Adrenal gland (tissue), 12 donors: Measurements from ENCODE around the gene PI4KB. TPM values are rescaled to one million over a fixed set of nuclear protein-coding genes. Genes with fewer than 3 reads are reported as not detected.

Source experiments
- DNase-seq, 7 donors: peaks; one replicate each; pipeline ENCODE4 v3.0.0-alpha.2; 2019 to 2020
- H3K27ac ChIP-seq, 5 donors: fragments of 200-600 bp; sonication (generic) in 4 of 5; 1 replicate in 3 of 5; 2 replicates in 2 of 5; pipeline versions ENCODE4 v1.5.1 to v1.8.0; 2016 to 2020; ENCODE audit warnings: mild to moderate bottlenecking in 1 of 5
- H3K27me3 ChIP-seq: fragments of 200-600 bp; 2 replicates; pipeline ENCODE4 v1.8.0; 2021
- H3K36me3 ChIP-seq, 2 donors: fragments of 200-600 bp; replicated peaks in 1 of 2; 1 replicate in 1 of 2; 2 replicates in 1 of 2; pipeline versions ENCODE4 v1.5.1 to v1.8.0; 2018 to 2022
- H3K4me1 ChIP-seq, 2 donors: fragments of 200-600 bp; replicated peaks in 1 of 2; 1 replicate in 1 of 2; 2 replicates in 1 of 2; pipeline versions ENCODE4 v1.5.1 to v1.8.0; 2018 to 2021
- H3K4me3 ChIP-seq, 4 donors: fragments of 200-600 bp; sonication (generic) in 3 of 4; one replicate each; pipeline ENCODE4 v1.5.1; 2016 to 2018
- H3K9me3 ChIP-seq, 3 donors: fragments of 200-600 bp; sonication (generic) in 1 of 3; replicated peaks in 1 of 3; 1 replicate in 2 of 3; 2 replicates in 1 of 3; pipeline versions ENCODE4 v1.5.1 to v1.8.0; 2016 to 2021
- POLR2A ChIP-seq, 2 donors: fragments of 450-650 bp; IDR thresholded peaks; one replicate each; pipeline ENCODE4 v1.6.1; 2017; ENCODE audit warnings: antibody characterized with exemption in 2 of 2, mild to moderate bottlenecking in 2 of 2, moderate library complexity in 1 of 2
- WGBS, 4 donors: extraction: QIAGEN DNeasy Blood & Tissue Kit in 2 of 4; methylation state at CpG; one replicate each; pipeline versions ENCODE4 v1.1.5 to v1.1.7; 2013 to 2017; 5-methylcytosine and 5-hydroxymethylcytosine counted together
- intact Hi-C, 2 donors: fragments of 100-400 bp; cut with DNase I; formaldehyde crosslinking; loops; one replicate each; pipeline versions ENCODE4 v1.14.1 to v1.15.0; 2022 to 2023
- polyA plus RNA-seq, 3 donors: library from polyadenylated mRNA; stranded (reverse); fragments of 200-250 nt in 2 of 3; fragments of 350-450 nt in 1 of 3; fragmentation: Illumina TruSeq in 1 of 3; extraction: RNeasy Lipid Tissue Mini Kit (QIAGEN cat#74804) in 1 of 3; gene quantifications; one replicate each; pipeline ENCODE4 v1.2.3, GENCODE V29; 2013 to 2014
- total RNA-seq, 9 donors: library from RNA; depleted of rRNA in 4 of 9; stranded (reverse); fragments of >200 nt in 4 of 9; fragments of 120-200 nt in 1 of 9; fragmentation: NEBNext Ultra II Directional in 1 of 9; extraction: Animal tissue kit (Norgen Biotek cat#: 25700) in 1 of 9; gene quantifications; one replicate each; pipeline versions ENCODE4 v1.1.0 to v1.2.4, GENCODE V29; 2013 to 2023
- TF ChIP-seq, protein P1 (sequence below), 6 experiments: fragments of 450-650 bp in 4 of 6; fragments of 200-600 bp in 2 of 6; sonication (generic) in 1 of 6; IDR thresholded peaks; 1 replicate in 5 of 6; 2 replicates in 1 of 6; pipeline versions ENCODE4 v1.5.1 to v1.8.0; 2016 to 2021; ENCODE audit warnings: antibody characterized with exemption in 6 of 6, mild to moderate bottlenecking in 2 of 6, moderate library complexity in 1 of 6
- donor health status: healthy with polysubstance abuse.
- donor health status: Bipolar disorder and iron deficiency.
- donor health status: DM: yes; HTN: yes; CAD: no.
- donor health status: DM: no; HTN: no; CAD: no.
- donor health status: DM: no; HTN: no; CAD: no.
- donor health status: DM: yes; HTN: yes; CAD: no.

The PI4KB gene
- total and polyA plus RNA-seq, 12 donors: 30.8 to 83.5 (median 63.2) TPM

DNA sequence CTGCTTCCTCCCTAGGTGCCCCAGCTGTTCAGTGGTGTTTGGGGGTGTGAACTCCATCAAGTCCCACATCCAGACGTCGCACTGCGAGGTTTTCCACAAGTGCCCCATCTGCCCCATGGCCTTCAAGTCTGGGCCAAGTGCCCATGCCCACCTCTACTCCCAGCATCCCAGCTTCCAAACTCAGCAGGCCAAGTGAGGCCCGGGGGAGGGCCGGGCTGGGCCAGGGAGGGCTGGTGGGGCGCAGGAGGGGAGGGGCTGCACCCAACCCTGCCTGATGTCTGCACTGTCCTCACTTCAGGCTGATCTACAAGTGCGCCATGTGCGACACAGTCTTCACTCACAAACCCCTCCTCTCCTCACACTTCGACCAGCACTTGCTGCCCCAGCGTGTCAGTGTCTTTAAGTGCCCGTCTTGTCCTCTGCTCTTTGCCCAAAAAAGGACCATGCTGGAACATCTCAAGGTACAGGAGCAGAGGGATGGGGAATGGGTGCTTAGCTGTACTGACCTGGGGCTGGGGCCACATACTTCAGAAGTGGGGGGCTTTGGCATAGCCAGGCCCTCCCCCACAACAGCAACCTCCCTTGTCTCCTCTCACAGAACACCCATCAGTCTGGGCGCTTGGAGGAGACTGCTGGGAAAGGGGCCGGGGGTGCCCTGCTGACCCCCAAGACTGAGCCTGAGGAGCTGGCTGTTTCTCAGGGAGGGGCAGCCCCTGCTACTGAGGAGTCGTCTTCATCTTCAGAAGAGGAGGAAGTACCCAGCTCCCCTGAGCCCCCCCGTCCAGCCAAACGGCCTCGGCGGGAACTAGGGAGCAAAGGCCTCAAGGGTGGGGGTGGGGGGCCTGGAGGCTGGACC is 37.9 kb downstream of the PI4KB start:
- H3K27me3 ChIP-seq: no peaks in the 10 kb centered on the region
- WGBS, 4 donors: 65 to 96% (median 71%) methylated on average over 6 to 18 of the region's 18 CpGs
- H3K4me1 ChIP-seq: peaks cover 0 to 2% of the 10 kb centered on the region in 2 donors
- intact Hi-C loops: loop anchor here in 1 of 2 donors (10.0 kb wide), 1 partner anchor 115 kb away; no protein-coding TSS in a partner anchor
- H3K9me3 ChIP-seq: no peaks in the 10 kb centered on the region
- no peak for TF ChIP-seq POLR2A (IDR thresholded peaks at IDR 0.05)
- TF ChIP-seq, protein P1, sequence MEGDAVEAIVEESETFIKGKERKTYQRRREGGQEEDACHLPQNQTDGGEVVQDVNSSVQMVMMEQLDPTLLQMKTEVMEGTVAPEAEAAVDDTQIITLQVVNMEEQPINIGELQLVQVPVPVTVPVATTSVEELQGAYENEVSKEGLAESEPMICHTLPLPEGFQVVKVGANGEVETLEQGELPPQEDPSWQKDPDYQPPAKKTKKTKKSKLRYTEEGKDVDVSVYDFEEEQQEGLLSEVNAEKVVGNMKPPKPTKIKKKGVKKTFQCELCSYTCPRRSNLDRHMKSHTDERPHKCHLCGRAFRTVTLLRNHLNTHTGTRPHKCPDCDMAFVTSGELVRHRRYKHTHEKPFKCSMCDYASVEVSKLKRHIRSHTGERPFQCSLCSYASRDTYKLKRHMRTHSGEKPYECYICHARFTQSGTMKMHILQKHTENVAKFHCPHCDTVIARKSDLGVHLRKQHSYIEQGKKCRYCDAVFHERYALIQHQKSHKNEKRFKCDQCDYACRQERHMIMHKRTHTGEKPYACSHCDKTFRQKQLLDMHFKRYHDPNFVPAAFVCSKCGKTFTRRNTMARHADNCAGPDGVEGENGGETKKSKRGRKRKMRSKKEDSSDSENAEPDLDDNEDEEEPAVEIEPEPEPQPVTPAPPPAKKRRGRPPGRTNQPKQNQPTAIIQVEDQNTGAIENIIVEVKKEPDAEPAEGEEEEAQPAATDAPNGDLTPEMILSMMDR (IDR thresholded peaks at IDR 0.05): no peak
- peaks cover 0 to 85% of the 10 kb centered on the region in 2 donors for H3K36me3 ChIP-seq
- no peak overlapping the region for H3K4me3 ChIP-seq
- no peak for DNase-seq
- H3K27ac ChIP-seq: no peak overlapping the region

DNA sequence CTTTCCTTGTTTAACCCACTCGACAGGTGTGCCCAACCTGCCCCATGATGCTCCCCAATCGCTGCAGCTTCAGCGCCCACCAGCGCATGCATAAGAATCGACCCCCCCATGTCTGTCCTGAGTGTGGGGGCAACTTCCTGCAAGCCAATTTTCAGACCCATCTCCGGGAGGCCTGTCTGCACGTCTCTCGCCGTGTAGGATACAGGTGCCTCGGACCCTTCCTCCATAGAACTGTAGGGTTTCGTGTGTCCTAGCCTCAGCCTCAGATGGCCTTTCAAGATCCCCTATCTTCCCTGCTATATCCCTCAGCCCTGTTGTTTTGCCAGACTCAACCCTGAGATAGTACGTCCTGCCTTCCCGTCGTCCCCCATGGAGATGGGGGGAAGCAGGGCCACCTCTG is 38.7 kb downstream of the PI4KB start:
- Histone ChIP-seq H3K27ac (no peak overlapping the region), H3K9me3 (no peaks in the 10 kb centered on the region), H3K4me3 (no peak overlapping the region), H3K36me3 (peaks cover 0 to 77% of the 10 kb centered on the region in 2 donors), H3K4me1 (peaks cover 3 to 10% of the 10 kb centered on the region in 2 donors), H3K27me3 (no peaks in the 10 kb centered on the region)
- intact Hi-C loops: loop anchor here in 1 of 2 donors (10.0 kb wide), 1 partner anchor 116 kb away; no protein-coding TSS in a partner anchor
- TF ChIP-seq, protein P1 (IDR thresholded peaks at IDR 0.05): no peak
- no peak for TF ChIP-seq POLR2A (IDR thresholded peaks at IDR 0.05)
- no peak for DNase-seq
- WGBS, 4 donors: 87 to 88% (median 87%) methylated on average over 12 to 14 of the region's 14 CpGs

DNA sequence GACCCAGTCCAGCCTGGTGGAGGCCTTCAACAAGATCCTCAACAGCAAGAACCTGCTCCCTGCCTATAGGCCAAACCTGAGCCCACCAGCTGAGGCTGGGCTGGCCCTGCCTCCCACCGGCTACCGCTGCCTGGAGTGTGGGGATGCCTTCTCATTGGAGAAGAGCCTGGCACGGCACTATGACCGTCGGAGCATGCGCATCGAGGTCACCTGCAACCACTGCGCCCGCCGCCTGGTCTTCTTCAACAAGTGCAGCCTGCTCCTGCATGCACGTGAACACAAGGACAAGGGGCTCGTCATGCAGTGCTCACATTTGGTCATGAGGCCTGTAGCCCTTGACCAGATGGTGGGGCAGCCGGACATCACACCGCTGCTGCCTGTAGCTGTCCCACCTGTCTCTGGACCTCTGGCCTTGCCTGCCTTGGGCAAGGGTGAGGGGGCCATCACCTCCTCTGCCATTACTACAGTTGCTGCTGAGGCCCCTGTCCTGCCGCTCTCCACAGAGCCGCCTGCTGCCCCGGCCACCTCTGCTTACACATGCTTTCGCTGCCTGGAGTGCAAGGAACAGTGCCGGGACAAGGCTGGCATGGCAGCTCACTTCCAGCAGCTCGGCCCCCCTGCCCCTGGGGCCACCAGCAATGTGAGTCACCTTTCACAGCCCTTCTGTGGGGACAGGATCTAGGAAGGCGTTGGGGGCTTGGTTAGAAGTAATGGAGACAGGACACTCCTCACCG is 39.3 kb downstream of the PI4KB start:
- no peaks in the 10 kb centered on the region for H3K27me3 ChIP-seq
- peaks cover 0 to 72% of the 10 kb centered on the region in 2 donors for H3K36me3 ChIP-seq
- H3K27ac ChIP-seq: no peak overlapping the region
- TF ChIP-seq, protein P1 (IDR thresholded peaks at IDR 0.05): no peak
- TF ChIP-seq POLR2A (IDR thresholded peaks at IDR 0.05): no peak
- peaks cover 8 to 16% of the 10 kb centered on the region in 2 donors for H3K4me1 ChIP-seq
- H3K4me3 ChIP-seq: no peak overlapping the region
- 85 to 93% (median 93%) methylated on average over 4 to 22 of the region's 22 CpGs for WGBS, 4 donors
- intact Hi-C loops: loop anchor here in 1 of 2 donors (10.0 kb wide), 1 partner anchor 117 kb away; no protein-coding TSS in a partner anchor
- H3K9me3 ChIP-seq: no peaks in the 10 kb centered on the region
- no peak for DNase-seq

DNA sequence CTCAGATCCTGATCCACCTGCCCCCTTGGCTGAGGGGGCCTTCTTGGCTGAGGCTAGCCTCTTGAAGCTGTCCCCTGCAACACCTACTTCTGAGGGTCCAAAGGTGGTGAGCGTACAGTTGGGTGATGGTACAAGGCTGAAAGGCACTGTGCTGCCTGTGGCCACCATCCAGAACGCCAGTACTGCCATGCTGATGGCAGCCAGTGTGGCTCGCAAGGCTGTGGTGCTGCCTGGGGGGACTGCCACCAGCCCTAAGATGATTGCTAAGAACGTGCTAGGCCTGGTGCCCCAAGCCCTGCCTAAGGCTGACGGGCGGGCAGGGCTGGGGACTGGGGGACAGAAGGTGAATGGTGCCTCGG is 39.9 kb downstream of the PI4KB start:
- H3K4me3 ChIP-seq: no peak overlapping the region
- TF ChIP-seq POLR2A (IDR thresholded peaks at IDR 0.05): no peak
- TF ChIP-seq, protein P1 (IDR thresholded peaks at IDR 0.05): no peak
- peaks cover 0 to 65% of the 10 kb centered on the region in 2 donors for H3K36me3 ChIP-seq
- 90 to 100% (median 96%) methylated on average over 1 to 7 of the region's 7 CpGs for WGBS, 4 donors
- no peaks in the 10 kb centered on the region for H3K27me3 ChIP-seq
- H3K9me3 ChIP-seq: no peaks in the 10 kb centered on the region
- intact Hi-C loops: loop anchor here in 1 of 2 donors (10.0 kb wide), 1 partner anchor 117 kb away; no protein-coding TSS in a partner anchor
- DNase-seq: no peak
- H3K4me1 ChIP-seq: peaks cover 10 to 17% of the 10 kb centered on the region in 2 donors
- H3K27ac ChIP-seq: no peak overlapping the region
